ENCODE data around the gene SLC35E3.

Gene SLC35E3

GRCh38 chr12:68767191-68767590 is 21.2 kb downstream of the SLC35E3 start:
- H3K36me3 ChIP-seq (ENCODE audit: low read length), result 0 out of 2 replicates have a peak, but pooled peaks cover 2% of the 10 kb centered on the region
- peaks cover 27% of the 10 kb centered on the region for H3F3A ChIP-seq (ENCODE audit: insufficient read depth)
- H4K20me1 ChIP-seq (ENCODE audit: low read depth, low read length), result no peaks in the 10 kb centered on the region
- no peak overlapping the region for H3K4me2 ChIP-seq (ENCODE audit: low read depth, low read length, poor library complexity, severe bottlenecking)
- H3K27me3 ChIP-seq (ENCODE audit: low read length), result no peaks in the 10 kb centered on the region
- H3K4me3 ChIP-seq (ENCODE audit: insufficient read depth, low read length, poor library complexity, severe bottlenecking), result no peak overlapping the region
- no peaks in the 10 kb centered on the region for H3K79me2 ChIP-seq (ENCODE audit: insufficient read depth, low read length)
- no peaks in the 10 kb centered on the region for H3K9me3 ChIP-seq (ENCODE audit: insufficient read depth, low read length)
- H3K9ac ChIP-seq (ENCODE audit: low read length), result no peak overlapping the region
- no peak overlapping the region for H3K27ac ChIP-seq (ENCODE audit: low read depth, low read length)
- H2AFZ ChIP-seq (ENCODE audit: low read depth, low read length, severe bottlenecking), result no peak overlapping the region
- H3K9me2 ChIP-seq (replicated peaks; ENCODE audit: insufficient read depth, low read length), result no peaks in the 10 kb centered on the region
- TF ChIP-seq EZH2phosphoT487 (conservative IDR thresholded peaks at IDR 0.05; ENCODE audit: low read length) (no peak), CTCF (IDR thresholded peaks at IDR 0.05; ENCODE audit: insufficient read depth, low read length, poor library complexity, severe bottlenecking) (no peak)

- TF ChIP-seq EZH2phosphoT487 (conservative IDR thresholded peaks at IDR 0.05; ENCODE audit: low read length) (no peak), CTCF (IDR thresholded peaks at IDR 0.05; ENCODE audit: insufficient read depth, low read length, poor library complexity, severe bottlenecking) (no peak)
- Histone ChIP-seq H3K36me3 (ENCODE audit: low read length) (0 out of 2 replicates have a peak, but pooled peaks cover 2% of the 10 kb centered on the region), H3F3A (ENCODE audit: insufficient read depth) (peaks cover 37% of the 10 kb centered on the region), H4K20me1 (ENCODE audit: low read depth, low read length) (no peaks in the 10 kb centered on the region), H3K79me2 (ENCODE audit: insufficient read depth, low read length) (no peaks in the 10 kb centered on the region), H3K4me2 (ENCODE audit: low read depth, low read length, poor library complexity, severe bottlenecking) (no peak overlapping the region), H3K9ac (ENCODE audit: low read length) (no peak overlapping the region), H2AFZ (ENCODE audit: low read depth, low read length, severe bottlenecking) (no peak overlapping the region), H3K27ac (ENCODE audit: low read depth, low read length) (no peak overlapping the region), H3K9me2 (replicated peaks; ENCODE audit: insufficient read depth, low read length) (no peaks in the 10 kb centered on the region), H3K9me3 (ENCODE audit: insufficient read depth, low read length) (no peaks in the 10 kb centered on the region), H3K4me3 (ENCODE audit: insufficient read depth, low read length, poor library complexity, severe bottlenecking) (no peak overlapping the region), H3K27me3 (ENCODE audit: low read length) (no peaks in the 10 kb centered on the region)
These were observed 22.5 kb downstream of the SLC35E3 start for GRCh38 chr12:68768431-68768939.

GRCh38 chr12:68769941-68770340 is 24.0 kb downstream of the SLC35E3 start:
- no peaks in the 10 kb centered on the region for H3K27me3 ChIP-seq (ENCODE audit: low read length)
- 0 out of 2 replicates have a peak overlapping the region, but pooled peaks have one; percentile 0 for H3K27ac ChIP-seq (ENCODE audit: low read depth, low read length)
- no peaks in the 10 kb centered on the region for H3K9me3 ChIP-seq (ENCODE audit: insufficient read depth, low read length)
- H3K9me2 ChIP-seq (replicated peaks; ENCODE audit: insufficient read depth, low read length), result no peaks in the 10 kb centered on the region
- H3K4me3 ChIP-seq (ENCODE audit: insufficient read depth, low read length, poor library complexity, severe bottlenecking), result no peak overlapping the region
- H2AFZ ChIP-seq (ENCODE audit: low read depth, low read length, severe bottlenecking), result no peak overlapping the region
- H3K79me2 ChIP-seq (ENCODE audit: insufficient read depth, low read length), result no peaks in the 10 kb centered on the region
- H3F3A ChIP-seq (ENCODE audit: insufficient read depth), result peaks cover 41% of the 10 kb centered on the region
- no peaks in the 10 kb centered on the region for H4K20me1 ChIP-seq (ENCODE audit: low read depth, low read length)
- TF ChIP-seq CTCF (IDR thresholded peaks at IDR 0.05; ENCODE audit: insufficient read depth, low read length, poor library complexity, severe bottlenecking) (no peak), EZH2phosphoT487 (conservative IDR thresholded peaks at IDR 0.05; ENCODE audit: low read length) (no peak)
- H3K36me3 ChIP-seq (ENCODE audit: low read length), result no peaks in the 10 kb centered on the region
- no peak overlapping the region for H3K9ac ChIP-seq (ENCODE audit: low read length)
- H3K4me2 ChIP-seq (ENCODE audit: low read depth, low read length, poor library complexity, severe bottlenecking), result no peak overlapping the region
